ENCODE measurements around the gene NTF4. TPM values are rescaled to one million over a fixed set of nuclear protein-coding genes. Genes with fewer than 3 reads are reported as not detected.

NTF4 gene
- total RNA-seq, 2 donors from 2014 or later, result 7.0 to 24.4 TPM

GRCh38 chr19:49016067-49016839 lies 48.4 kb downstream of the NTF4 start:
- Histone ChIP-seq H3K36me3 (no peaks in the 10 kb centered on the region), H3K9me3 (no peaks in the 10 kb centered on the region), H3K27me3 (replicated peaks; ENCODE audit: insufficient read depth) (no peaks in the 10 kb centered on the region), H3K4me3 (no peak overlapping the region), H3K27ac (no peak overlapping the region), H3K4me1 (replicated peaks) (no peaks in the 10 kb centered on the region)
- 81% methylated on average over 22 of the region's 29 CpGs for WGBS
- no peak for DNase-seq (ENCODE audit: low spot score)
- intact Hi-C loops (cut with DNase I), result no loop called here
- TF ChIP-seq CTCF (IDR thresholded peaks at IDR 0.05), result no peak
- no peak for TF ChIP-seq POLR2AphosphoS5 (IDR thresholded peaks at IDR 0.05)
- TF ChIP-seq POLR2A (IDR thresholded peaks at IDR 0.05), result no peak

GRCh38 chr19:49014870-49015255 lies 49.8 kb downstream of the NTF4 start:
- Histone ChIP-seq H3K27ac (no peak overlapping the region), H3K36me3 (no peaks in the 10 kb centered on the region), H3K9me3 (no peaks in the 10 kb centered on the region), H3K4me1 (replicated peaks) (no peaks in the 10 kb centered on the region), H3K4me3 (no peak overlapping the region), H3K27me3 (replicated peaks; ENCODE audit: insufficient read depth) (no peaks in the 10 kb centered on the region)
- no peak for DNase-seq (ENCODE audit: low spot score)
- TF ChIP-seq POLR2AphosphoS5 (IDR thresholded peaks at IDR 0.05), result no peak
- no peak for TF ChIP-seq POLR2A (IDR thresholded peaks at IDR 0.05)
- no peak for TF ChIP-seq CTCF (IDR thresholded peaks at IDR 0.05)
- intact Hi-C loops (cut with DNase I), result no loop called here
- 93% methylated on average over 18 of the region's 18 CpGs for WGBS

- WGBS, result 93% methylated on average over 32 of the region's 32 CpGs
- intact Hi-C loops (cut with DNase I), result no loop called here
- Histone ChIP-seq H3K4me3 (no peak overlapping the region), H3K27ac (no peak overlapping the region), H3K27me3 (replicated peaks; ENCODE audit: insufficient read depth) (no peaks in the 10 kb centered on the region), H3K9me3 (no peaks in the 10 kb centered on the region), H3K36me3 (no peaks in the 10 kb centered on the region), H3K4me1 (replicated peaks) (no peaks in the 10 kb centered on the region)
- no peak for DNase-seq (ENCODE audit: low spot score)
- TF ChIP-seq CTCF (IDR thresholded peaks at IDR 0.05) (no peak), POLR2A (IDR thresholded peaks at IDR 0.05) (no peak), POLR2AphosphoS5 (IDR thresholded peaks at IDR 0.05) (no peak)
Measured at GRCh38 chr19:49014123-49014869, 50.3 kb downstream of the NTF4 start.

- no peak overlapping the region for H3K4me3 ChIP-seq
- no peak for DNase-seq (ENCODE audit: low spot score)
- H3K4me1 ChIP-seq (replicated peaks), result no peaks in the 10 kb centered on the region
- H3K27me3 ChIP-seq (replicated peaks; ENCODE audit: insufficient read depth), result no peaks in the 10 kb centered on the region
- H3K9me3 ChIP-seq, result no peaks in the 10 kb centered on the region
- intact Hi-C loops (cut with DNase I), result no loop called here
- TF ChIP-seq POLR2A (IDR thresholded peaks at IDR 0.05) (no peak), CTCF (IDR thresholded peaks at IDR 0.05) (no peak), POLR2AphosphoS5 (IDR thresholded peaks at IDR 0.05) (no peak)
- H3K36me3 ChIP-seq, result peaks cover 0 to under 1% of the 10 kb centered on the region in 2 donors
- 91% methylated on average over 17 of the region's 17 CpGs for WGBS
- no peak overlapping the region for H3K27ac ChIP-seq
Measured at GRCh38 chr19:49011194-49011593, 53.4 kb downstream of the NTF4 start.

Small RNAs within 50 kb of the gene (small RNA-seq; reads per million reads assigned to genes)
- 0 reads per million in 2 donors for gene RN7SL708P

Other genes starting within 250 kb of the NTF4 start
- 10 to 100 TPM; 11.0 to 11.2 TPM for gene HSD17B14, start 228.3 kb downstream of the NTF4 start, total RNA-seq
- 10 to 100 TPM in 1 of 2 donors, 1 to 10 TPM in 1; 9.4 to 22.9 TPM for gene PLEKHA4, start 196.2 kb downstream of the NTF4 start, total RNA-seq
- gene PPP1R15A, start 192.4 kb downstream of the NTF4 start, total RNA-seq, result 10 to 100 TPM; 35.1 to 49.0 TPM
- gene TULP2, start 166.1 kb downstream of the NTF4 start, total RNA-seq, result 10 to 100 TPM in 1 of 2 donors, not detected in 1; 10.7 TPM
- 100 to 1,000 TPM; 432 to 441 TPM for gene NUCB1, start 164.5 kb downstream of the NTF4 start, total RNA-seq
- 10 to 100 TPM in 1 of 2 donors, 1 to 10 TPM in 1; 4.6 to 12.6 TPM for gene DHDH, start 131.1 kb downstream of the NTF4 start, total RNA-seq
- 10 to 100 TPM; 52.1 to 62.3 TPM for gene BAX, start 109.9 kb downstream of the NTF4 start, total RNA-seq
- gene FTL, start 99.5 kb downstream of the NTF4 start, total RNA-seq, result 1,000 to 10,000 TPM; 1,764 to 2,124 TPM
- gene GYS1, start 71.5 kb downstream of the NTF4 start, total RNA-seq, result 10 to 100 TPM; 47.3 to 52.0 TPM
- 100 to 1,000 TPM; 110 to 126 TPM for gene RUVBL2, start 70.9 kb downstream of the NTF4 start, total RNA-seq
- 1 to 10 TPM in 1 of 2 donors, not detected in 1; 5.2 TPM for gene LHB, start 47.7 kb downstream of the NTF4 start, total RNA-seq
- gene CGB3, start 40.5 kb downstream of the NTF4 start, total RNA-seq, result not detected
- gene CGB2, start 32.9 kb downstream of the NTF4 start, total RNA-seq, result not detected
- gene CGB1, start 27.9 kb downstream of the NTF4 start, total RNA-seq, result not detected
- not detected for gene CGB5, start 21.0 kb downstream of the NTF4 start, total RNA-seq
- gene CGB8, start 15.7 kb downstream of the NTF4 start, total RNA-seq, result not detected
- gene CGB7, start 7.1 kb downstream of the NTF4 start, total RNA-seq, result 1 to 10 TPM; 2.0 to 2.1 TPM
- not detected for gene KCNA7, start 7.9 kb upstream of the NTF4 start, total RNA-seq
- gene SNRNP70, start 20.6 kb upstream of the NTF4 start, total RNA-seq, result 100 to 1,000 TPM; 318 to 391 TPM
- 10 to 100 TPM; 31.2 to 64.3 TPM for gene LIN7B, start 49.6 kb upstream of the NTF4 start, total RNA-seq
- gene C19orf73, start 54.3 kb upstream of the NTF4 start, total RNA-seq, result 10 to 100 TPM in 1 of 2 donors, 1 to 10 TPM in 1; 2.2 to 11.1 TPM
- gene PPFIA3, start 54.7 kb upstream of the NTF4 start, total RNA-seq, result 10 to 100 TPM; 12.3 to 18.2 TPM
- 1 to 10 TPM; 3.8 to 6.7 TPM for gene HRC, start 90.6 kb upstream of the NTF4 start, total RNA-seq
- 100 to 1,000 TPM in 1 of 2 donors, 10 to 100 TPM in 1; 99.0 to 126 TPM for gene TRPM4, start 93.0 kb upstream of the NTF4 start, total RNA-seq

Data from prostate gland (tissue), 2 donors.